A172 (cell line): Measurements from ENCODE around the gene PKNOX1. TPM values are rescaled to one million over a fixed set of nuclear protein-coding genes. Genes with fewer than 3 reads are reported as not detected.
"Not testable (repeated sequence)": the region's sequence is repeated elsewhere in the genome, so short reads cannot be mapped to it uniquely, and the experiment has no call there.

ENCODE experiments used
- DNase-seq: peaks from one replicate; pipeline ENCODE4 v3.0.0-alpha.2; 2015; ENCODE audit warnings: low spot score
- total RNA-seq: library from RNA; depleted of rRNA; stranded (reverse); fragments of >200 nt; shearing (Covaris generic); gene quantifications from 2 replicates; pipeline ENCODE4 v1.2.3, GENCODE V29; 2014

PKNOX1 gene
- total RNA-seq, 1 experiment from 2014 or later: 17.3 TPM

DNA sequence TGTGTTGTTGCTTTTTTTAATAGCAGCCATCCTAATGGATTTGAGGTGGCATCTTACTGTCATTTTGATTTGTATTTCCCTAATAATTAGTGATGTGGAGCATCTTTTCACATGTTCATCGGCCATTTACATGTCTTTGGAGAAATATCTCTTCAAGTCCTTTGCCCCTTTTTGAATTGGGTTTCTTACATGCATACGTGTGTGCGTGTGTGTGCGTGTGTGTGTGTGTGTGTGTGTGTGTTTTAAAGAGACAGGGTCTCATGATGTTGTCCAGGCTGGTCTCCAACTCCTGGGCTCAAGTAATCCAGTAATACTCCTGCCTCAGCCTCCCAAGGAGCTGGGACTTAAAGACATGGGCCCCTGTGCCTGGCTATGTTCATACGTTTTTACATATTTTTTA, 9.5 kb downstream of the PKNOX1 start:
- DNase-seq: no peak

DNA sequence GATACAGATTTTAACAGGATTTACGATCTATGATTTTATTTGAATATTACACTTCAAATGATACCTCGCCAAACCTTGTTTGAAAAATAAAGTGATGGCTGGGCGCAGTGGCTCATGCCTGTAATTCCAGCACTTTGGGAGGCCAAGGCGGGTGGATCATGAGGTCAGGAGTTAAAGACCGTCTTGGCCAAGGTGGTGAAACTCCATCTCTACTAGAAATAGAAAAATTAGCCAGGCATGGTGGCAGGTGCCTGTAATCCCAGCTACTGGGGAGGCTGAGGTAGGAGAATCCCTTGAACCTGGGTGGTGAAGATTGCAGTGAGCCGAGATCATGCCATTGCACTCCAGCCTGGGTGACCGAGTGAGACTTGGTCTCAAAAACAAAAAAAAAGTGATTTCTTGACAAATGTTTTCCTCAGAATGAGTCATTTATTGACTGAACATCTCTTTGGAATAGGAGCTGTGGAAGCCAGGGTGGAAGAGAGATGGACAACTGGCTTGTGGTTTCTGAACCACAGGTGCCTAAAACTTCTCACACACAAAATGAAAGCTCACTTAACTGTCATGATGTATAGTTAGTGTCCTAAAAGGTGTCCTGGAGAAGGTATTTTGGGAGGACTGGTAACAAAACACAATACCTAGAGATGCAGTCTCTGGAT, 11.9 kb downstream of the PKNOX1 start:
- no peak for DNase-seq

DNA sequence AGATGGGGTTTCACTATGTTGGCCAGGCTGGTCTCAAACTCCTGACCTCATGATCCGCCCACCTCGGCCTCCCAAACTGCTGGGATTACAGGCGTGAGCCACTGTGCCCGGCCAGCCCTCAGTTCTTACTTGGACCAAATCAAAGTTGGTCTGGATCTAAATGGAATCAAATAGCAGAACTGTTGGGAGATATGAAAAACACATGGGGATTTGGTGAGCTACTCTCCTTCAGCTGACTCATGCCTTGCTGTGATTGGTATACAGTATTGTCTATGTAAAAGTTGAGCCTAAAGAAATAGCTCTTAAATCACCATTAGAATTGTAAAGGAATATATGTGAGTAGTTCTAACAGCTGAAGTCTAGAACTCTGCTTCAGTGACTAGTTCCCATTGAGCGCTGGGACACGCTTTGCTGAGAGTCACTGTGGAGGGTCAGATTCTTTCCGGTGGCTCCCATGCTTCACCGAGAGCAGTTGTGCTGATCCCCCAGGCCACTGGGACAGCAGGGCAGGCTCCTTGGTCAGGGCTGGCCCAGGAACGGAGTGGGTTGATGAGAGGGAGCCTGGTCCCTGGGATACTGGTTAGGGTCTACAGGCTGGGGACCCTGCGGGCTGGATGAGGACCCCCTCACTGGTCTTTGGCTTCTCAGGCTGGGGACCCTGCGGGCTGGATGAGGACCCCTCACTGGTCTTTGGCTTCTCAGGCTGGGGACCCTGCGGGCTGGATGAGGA, 14.0 kb downstream of the PKNOX1 start:
- no peak for DNase-seq

DNA sequence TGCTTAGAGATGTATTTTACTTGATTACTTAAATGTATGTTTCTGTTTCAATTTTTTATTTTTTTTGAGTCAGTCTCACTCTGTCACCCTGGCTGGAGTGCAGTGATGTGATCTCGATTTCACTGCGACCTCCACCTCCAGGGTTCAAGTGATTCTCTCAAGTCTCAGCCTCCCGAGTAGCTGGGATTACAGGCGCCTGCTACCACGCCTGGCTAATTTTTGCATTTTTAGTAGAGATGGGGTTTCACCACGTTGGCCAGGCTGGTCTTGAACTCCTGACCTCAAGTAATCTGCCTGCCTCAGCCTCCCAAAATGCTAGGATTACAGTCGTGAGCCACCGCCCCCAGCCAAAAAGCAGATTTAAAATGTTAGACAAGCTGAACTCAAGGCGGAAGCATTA, 15.0 kb downstream of the PKNOX1 start:
- DNase-seq: not testable (repeated sequence)

DNA sequence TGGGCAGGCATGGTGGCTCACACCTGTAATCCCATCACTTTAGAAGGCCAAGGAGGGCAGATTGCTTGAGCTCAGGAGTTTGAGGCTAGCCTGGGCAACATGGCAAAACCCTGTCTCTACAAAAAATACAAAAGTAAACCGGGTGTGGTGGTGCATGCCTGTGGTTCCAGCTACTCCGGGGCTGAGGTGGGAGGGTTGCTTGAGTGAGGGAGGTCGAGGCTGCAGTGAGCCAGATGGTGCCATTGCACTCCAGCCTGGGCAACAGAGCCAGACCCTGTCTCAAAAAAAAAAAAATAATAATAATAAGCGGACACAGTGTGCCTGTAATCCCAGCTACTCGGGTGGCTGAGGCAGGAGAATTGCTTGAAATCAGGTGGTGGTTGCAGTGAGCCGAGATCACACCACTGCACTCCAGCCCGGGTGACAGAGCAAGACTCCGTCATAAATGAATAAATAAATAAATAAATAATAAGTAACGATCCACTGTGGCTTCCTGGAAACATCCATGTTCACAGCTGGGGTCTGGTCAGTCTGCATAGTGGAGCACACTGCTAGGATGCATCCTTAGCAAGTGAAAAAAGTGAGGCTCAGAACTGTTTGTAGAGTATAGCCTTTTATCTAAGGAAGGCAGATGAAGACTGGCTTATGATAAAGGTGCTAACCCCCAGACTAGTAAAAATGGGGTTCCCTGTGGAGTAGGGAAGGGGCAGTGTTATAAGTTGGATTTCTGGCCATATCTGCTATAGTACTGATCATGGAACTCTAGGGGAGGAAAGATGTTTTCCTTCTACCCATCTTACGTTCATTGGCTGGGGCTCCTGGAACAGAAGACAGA, 15.7 kb downstream of the PKNOX1 start:
- no peak for DNase-seq

DNA sequence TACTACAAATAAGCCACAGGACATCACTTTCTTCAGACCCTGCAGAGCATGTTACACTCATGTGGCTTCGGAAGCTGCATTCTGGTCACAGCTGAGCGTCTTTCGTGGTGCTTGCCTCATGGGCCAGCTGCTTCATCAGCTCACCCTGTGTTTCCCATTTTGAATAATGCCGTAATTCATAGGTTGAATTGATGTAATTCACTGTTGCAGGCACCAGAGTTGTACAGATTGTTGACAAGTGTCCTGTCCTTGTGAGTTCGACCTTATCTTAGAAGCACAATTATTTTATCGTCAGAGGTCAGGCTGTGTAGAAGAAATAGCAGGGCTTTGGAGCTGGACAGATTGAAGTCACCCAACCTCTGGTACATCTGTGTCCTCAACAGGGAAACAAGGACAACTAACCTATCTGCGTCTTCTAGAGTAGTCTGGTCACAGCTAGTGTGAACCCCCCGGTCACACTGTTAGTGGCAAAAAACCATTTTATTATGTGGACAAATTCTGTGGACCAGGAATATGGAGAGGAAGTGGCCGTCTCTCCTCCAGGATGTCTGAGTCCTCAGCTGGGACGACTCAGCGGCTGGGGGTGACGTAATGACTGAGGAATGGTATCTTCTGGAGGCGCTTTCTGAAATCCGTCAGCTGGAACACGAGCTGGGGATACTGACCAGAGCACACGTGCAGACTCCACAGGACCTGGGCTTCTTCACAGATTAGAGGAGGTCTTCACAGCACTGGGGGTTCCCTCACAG, 17.8 kb downstream of the PKNOX1 start:
- DNase-seq: peak; percentile 92

DNA sequence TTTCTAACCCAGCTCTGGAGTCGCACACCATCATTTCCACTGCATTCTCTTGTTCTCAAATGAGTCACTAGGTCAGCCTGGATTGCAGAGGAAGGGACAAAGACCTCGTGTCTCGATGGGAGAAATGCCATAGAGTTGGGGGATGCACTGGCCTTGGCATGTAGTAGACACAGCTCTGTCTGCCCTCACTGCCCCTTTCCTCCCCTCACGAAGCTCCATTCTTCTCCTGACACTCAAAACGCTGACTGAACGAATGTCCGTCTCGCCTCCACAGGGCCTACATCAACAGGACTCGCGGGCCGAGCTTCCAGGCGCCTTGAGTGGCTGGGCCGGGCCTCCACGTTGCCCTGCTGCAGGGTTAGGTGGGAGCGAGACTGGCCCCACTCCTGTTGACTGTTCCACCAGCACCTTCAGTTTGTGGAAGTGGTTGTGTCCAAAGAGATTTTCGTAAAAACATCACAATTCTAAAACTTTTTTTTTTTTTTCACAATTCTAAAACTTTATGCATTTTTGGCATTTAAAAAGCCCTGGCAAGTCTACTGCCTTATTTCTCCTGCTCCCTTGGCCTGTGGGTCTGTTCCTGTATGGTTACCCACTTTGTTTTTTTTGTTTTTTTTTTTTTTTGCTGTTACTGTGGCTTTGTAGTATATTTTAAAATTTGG, 18.8 kb downstream of the PKNOX1 start:
- DNase-seq: no peak

DNA sequence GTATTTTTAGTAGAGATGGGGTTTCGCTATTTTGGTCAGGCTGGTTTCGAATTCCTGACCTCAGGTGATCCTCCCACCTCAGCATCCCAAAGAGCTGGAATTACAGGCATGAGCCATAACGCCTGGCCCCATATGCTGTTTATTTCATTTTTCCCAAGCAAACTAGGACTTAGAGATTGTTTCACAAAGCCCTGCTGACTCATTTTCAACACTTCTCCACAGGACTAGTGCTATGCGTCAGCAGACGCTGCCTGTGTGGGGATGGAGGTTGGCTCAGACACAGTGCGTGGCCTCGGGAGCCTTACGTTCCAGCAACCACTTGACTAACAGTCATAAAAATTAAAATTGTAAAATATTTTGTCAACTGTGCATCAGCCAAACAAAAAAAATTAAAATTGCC, 22.7 kb downstream of the PKNOX1 start:
- peak; percentile 89 for DNase-seq

DNA sequence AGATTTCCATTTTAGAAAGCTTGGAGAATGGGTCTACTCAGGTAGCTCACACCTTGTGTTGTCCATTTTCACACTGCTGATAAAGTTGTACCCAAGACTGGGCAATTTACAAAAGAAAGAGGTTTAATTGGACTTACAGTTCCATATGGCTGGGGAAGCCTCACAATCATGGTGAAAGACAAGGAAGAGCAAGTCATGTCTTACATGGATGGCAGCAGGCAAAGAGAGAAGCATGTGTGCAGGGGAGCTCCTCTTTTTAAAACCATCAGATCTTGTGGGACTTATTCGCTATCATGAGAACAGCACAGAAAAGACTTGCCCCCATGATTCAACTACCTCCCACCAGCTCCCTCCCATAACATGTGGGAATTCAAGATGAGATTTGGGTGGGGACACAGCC, 23.6 kb downstream of the PKNOX1 start:
- DNase-seq: not testable (repeated sequence)

DNA sequence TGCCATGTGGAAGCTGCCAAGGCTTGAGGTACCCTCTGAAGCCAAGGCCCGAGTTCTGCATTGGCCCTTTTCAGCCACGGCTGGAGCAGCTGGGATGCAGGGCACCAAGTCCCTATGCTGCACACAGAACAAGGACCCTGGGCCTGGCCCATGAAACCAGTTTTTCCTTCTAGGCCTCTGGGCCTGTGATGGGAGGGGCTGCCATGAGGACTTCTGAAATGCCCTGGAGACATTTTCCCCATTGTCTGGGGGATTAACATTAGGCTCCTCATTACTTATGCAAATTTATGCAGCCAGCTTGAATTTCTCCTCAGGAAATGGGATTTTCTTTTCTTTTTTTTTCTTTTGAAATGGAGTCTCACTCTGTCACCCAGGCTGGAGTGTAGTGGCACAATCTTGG, 24.8 kb downstream of the PKNOX1 start:
- DNase-seq: not testable (repeated sequence)

DNA sequence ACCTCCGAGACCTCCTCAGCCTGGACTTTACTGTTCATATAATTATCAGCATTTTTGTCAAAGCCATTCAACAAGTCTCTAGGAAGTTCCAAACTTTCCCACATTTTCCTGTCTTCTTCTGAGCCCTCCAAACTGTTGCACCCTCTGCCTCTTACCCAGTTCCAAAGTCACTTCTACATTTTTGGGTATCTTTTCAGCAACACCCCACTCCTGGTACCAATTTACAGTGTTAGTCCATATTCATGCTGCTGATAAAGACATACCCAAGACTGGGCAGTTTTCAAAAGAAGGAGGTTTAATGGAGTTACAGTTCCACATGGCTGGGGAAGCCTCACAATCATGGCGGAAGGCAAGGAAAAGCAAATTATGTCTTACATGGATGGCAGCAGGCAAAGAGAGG, 25.7 kb downstream of the PKNOX1 start:
- not testable (repeated sequence) for DNase-seq

DNA sequence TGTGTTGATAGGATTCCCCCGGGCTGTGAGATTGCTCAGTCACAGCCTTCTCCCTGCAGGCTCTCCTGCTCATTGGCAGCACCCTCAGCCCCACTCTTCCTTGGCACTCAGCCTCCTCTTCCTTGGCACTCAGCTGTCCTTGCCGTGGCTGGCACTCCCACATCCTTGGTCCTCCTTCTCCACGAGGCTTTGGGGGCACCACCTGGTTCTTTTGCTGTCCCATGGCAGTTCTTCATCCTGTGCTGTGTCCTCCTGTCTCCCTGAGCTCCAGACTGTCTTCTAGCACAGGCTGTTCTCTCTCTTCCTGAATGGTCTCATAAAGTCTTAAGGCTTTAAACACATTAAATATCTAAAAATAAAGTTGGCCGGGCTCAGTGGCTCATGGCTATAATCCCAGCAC, 27.0 kb downstream of the PKNOX1 start:
- DNase-seq: no peak

DNA sequence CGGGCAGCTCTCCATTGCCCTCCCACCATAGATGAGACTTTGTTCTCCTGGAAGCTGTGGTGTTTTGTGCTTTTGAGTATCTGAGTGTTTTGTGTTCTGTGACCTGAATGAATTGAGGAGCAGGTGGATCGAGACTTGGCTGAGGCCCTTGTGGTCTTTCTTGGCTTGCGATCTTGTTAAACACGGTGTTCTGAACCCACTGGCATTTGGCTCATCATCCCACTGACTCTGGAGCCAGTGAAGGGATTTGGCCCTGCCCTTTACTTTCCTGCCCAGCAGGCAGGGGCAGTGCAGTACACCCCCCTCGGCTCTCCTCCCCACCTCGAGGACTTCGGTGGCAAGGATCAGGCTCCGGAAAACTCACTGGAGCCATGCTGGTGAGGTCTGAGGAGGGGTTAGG, 30.6 kb downstream of the PKNOX1 start:
- no peak for DNase-seq

DNA sequence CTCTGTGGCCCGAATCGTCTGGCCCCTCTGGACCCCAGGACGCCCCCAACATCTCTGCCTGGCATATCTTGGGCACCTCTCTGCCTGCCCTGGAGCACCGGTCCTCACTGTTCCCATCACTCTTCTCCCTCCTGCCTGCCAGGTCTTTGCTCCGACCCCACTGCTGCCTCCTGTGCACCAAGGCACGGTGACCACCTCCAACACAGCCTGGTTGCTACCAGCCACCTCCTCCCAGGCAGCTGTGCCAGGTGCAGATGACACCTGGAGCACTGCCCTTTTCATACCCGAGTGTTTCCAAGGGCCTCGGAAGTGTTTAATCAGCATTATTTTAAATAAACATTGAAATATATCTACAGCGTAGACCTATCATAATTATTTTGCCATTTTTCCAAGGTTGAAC, 31.3 kb downstream of the PKNOX1 start:
- DNase-seq: no peak

DNA sequence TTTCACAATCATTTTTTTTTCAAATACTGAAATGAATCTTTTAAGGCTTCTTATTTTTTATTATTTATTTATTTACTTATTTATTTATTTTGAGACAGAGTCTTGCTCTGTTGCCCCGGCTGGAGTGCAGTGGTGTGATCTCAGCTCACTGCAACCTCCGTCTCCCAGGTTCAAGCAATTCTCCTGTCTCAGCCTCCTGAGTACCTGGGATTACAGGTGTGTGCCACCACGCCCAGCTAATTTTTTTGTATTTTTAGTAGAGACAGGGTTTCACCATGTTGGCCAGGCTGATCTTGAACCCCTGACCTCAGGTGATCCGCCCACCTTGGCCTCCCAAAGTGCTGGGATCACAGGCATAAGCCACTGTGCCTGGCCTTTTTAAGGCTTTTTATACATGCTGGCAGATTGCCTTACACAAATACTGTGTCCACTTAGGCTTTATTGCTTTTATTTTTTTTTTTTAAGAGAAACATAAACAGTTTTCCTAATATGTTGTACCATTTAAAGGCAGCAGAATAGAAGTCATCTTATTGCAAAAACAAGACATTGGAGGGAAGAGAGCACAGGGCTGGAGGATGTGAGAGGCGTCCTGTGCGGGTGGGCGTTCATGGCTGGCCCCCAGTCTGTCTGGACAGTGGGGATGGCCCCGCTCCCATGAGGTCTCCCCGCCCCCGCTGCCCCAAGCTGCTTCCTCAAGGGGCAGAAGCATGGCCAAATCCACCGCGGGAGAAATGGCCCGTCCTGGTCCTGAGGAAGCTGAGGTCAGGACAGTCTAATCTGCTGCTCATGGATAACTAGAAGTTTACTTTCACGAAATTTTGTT, 31.9 kb downstream of the PKNOX1 start:
- DNase-seq: not testable (repeated sequence)

DNA sequence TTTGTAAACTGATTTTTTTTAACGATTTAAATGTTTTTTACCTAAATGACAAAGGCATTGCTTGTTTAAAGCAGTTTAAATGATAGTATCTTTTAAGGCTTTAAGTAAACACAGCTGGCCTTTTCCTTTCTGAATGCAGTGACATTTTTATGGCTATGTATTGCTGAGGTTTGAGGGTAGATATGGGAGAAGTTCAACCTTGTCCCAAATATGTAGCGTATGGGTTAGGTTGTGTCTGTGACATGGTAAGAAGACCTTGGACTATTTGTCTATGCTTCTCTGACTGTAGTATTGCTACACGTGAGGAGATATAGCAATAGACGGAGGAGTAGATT, 32.5 kb downstream of the PKNOX1 start:
- DNase-seq: no peak

DNA sequence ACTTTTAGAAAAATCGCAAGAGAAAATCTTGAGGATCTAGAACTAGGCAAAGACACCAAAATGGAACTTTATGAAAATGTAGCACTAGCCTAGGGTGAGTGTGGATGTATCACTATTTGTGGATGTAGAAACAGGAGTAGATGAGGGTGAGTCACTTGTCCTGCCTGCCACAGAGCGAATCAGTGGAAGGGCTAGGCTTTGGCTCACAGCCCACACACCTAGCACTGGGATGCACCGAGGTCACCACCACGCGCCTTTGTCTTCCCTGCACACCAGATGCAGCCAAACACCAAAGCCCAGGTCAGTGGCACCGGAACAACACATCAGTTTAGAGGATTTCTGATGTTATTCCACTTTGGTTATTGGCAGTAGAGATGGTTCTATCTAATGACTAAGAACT, 38.2 kb downstream of the PKNOX1 start:
- peak; percentile 43 for DNase-seq

DNA sequence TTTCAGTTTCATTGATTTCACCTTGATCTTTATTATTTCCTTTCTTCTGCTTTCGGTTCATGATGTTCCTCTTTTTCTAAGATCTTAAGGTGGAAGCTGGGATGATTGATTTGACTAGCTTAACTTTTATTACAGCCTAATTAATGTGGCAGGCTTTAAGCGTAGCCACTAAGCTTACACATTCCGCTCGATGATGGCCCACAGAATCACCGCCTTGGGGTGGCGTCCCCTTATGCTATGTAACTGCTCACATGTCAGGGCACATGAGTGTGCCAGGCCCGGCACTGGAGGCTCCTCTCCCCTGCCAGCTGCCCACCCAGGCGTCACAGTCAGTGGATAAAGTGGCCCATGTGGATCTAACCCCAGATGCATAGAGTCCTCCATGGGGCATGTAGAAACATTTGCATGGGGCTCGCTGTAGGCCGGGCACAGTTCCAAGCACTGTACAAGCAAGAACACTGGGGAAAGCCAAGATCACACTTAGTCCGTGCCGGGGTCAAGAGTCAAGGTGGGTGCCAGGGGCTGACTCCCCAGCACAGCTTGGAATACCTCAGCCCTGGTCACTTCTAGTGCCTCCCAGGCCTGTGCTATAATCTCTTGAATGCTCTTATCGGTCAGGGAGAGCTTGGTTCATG, 41.7 kb downstream of the PKNOX1 start:
- no peak for DNase-seq

DNA sequence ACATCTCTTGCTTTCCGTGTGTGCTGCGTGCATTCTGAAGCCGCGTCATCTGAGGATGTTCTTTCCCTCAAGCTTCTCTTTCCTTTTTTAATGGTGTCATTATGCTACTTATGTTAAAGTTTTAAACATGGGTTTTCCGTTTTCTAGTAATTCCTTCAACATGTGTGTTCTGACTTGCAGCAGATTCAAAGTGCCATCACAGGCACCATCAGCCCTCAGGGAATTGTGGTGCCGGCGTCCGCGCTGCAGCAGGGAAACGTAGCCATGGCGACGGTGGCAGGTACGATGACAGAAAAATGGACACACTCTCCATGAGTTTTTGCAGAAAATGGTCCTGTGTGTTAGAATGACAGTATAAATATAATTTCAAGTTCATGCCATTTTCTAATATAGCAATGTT, 42.4 kb downstream of the PKNOX1 start:
- no peak for DNase-seq

DNA sequence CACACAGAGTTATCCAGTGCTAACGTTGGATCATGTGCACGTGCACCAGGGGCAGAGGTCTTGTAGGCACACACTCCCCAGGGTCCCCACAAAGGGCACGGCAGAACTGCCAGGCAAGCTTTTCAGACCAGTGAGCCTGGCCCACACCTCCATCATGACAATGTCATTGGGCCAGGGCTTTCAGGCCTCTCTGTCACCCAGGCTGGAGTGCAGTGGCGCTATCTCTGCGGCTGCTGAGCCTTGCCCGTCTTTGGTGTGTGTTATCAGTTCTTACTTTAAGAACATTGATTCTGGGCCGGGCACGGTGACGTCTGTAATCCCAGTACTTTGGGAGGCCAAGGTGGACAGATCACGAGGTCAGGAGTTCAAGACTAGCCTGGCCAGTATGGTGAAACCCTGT, 44.2 kb downstream of the PKNOX1 start:
- DNase-seq: no peak
